GM21423 (cell line): ENCODE data around the gene GPRIN2.
"Not testable (repeated sequence)": the region's sequence is repeated elsewhere in the genome, so short reads cannot be mapped to it uniquely, and the experiment has no call there.

Experiments used
- ATAC-seq: cut with Tn5 transposase; IDR thresholded peaks from one replicate; pipeline ENCODE4 v1.9.1; 2021; ENCODE audit warnings: mild to moderate bottlenecking, moderate library complexity; ENCODE audit not compliant: unreplicated experiment

Gene GPRIN2

GRCh38 chr10:46570655-46571054 is 14.2 kb upstream of the GPRIN2 start:
- ATAC-seq = not testable (repeated sequence)

- ATAC-seq = not testable (repeated sequence)
Observed at GRCh38 chr10:46567151-46567550, 10.7 kb upstream of the GPRIN2 start.

GRCh38 chr10:46565591-46566332 is 9.3 kb upstream of the GPRIN2 start:
- not testable (repeated sequence) for ATAC-seq

- no peak for ATAC-seq
Observed at GRCh38 chr10:46560952-46561351, 4.5 kb upstream of the GPRIN2 start.

GRCh38 chr10:46560381-46560780 is 3.9 kb upstream of the GPRIN2 start:
- ATAC-seq = no peak

- ATAC-seq = no peak
Observed at GRCh38 chr10:46559231-46559671, 2.8 kb upstream of the GPRIN2 start.

GRCh38 chr10:46558392-46559185 is 2.1 kb upstream of the GPRIN2 start:
- no peak for ATAC-seq

- no peak for ATAC-seq
Observed at GRCh38 chr10:46558122-46558391, 1.6 kb upstream of the GPRIN2 start.

- ATAC-seq = no peak
Observed at GRCh38 chr10:46557319-46558121, 1.1 kb upstream of the GPRIN2 start.

GRCh38 chr10:46555713-46556514 is 544 bp downstream of the GPRIN2 start:
- ATAC-seq = no peak

GRCh38 chr10:46555366-46555712 is 1.1 kb downstream of the GPRIN2 start:
- no peak for ATAC-seq

GRCh38 chr10:46554166-46554781 is 2.2 kb downstream of the GPRIN2 start:
- ATAC-seq = no peak

- ATAC-seq = no peak
Observed at GRCh38 chr10:46553238-46554049, 3.0 kb downstream of the GPRIN2 start.

GRCh38 chr10:46552526-46553237 is 3.8 kb downstream of the GPRIN2 start:
- no peak for ATAC-seq

GRCh38 chr10:46551701-46552525 is 4.5 kb downstream of the GPRIN2 start:
- no peak for ATAC-seq

GRCh38 chr10:46550795-46551700 is 5.4 kb downstream of the GPRIN2 start:
- no peak for ATAC-seq
